Non-pigmented ciliary epithelial cell (primary cell): Measurements from ENCODE around the gene ZNF516.
A peak's percentile ranks its signal among the peaks of the same experiment; 100 is the strongest.

Experiments
- DNase-seq: peaks from one replicate; pipeline ENCODE4 v3.0.0-alpha.2; 2010; ENCODE audit warnings: low read depth

ZNF516 gene

DNA sequence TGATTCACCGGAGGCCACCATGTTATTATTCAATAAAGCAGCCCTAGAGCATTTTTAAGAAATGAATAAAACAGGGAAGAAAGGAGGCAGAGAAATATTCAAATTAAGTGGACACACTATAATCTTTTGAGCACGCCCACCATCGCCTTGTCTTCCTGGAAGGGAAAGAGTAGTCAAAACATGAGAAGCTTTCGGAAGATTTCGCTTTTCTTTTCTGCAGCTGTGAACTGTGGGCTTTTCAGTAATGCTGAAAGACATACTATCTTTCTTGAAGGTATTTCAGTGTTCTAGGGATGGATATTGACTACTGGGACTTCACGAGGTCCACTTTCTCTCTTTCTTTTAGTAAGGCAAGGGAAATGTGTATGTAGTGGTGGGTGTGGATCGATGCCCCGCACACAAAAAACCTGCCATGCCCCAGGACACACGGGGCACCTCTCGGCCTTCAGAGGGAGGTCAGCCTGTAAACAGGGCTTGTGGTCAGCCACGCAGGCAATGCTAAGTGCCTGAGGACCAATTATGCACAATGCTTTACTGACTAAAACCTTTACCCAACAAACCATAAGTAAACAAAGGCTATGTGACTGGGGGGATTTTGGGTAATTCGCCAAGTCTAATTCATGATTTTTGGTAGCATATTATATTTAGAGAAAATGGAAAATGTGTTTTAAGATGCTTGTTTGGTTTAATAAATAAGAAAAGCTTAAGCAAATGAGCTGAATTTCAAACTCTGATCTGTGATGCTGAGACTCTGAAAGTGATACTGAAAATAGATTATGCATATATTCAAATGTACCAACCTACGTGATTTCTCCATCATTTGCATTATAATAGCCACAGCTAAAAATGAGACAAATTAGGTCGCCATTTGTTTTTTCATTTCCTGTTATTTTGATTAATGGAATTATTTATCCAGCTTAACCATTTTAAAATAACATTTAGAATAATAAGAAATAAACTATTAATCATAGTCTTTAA is 130.5 kb downstream of the ZNF516 start:
- DNase-seq, result no peak

DNA sequence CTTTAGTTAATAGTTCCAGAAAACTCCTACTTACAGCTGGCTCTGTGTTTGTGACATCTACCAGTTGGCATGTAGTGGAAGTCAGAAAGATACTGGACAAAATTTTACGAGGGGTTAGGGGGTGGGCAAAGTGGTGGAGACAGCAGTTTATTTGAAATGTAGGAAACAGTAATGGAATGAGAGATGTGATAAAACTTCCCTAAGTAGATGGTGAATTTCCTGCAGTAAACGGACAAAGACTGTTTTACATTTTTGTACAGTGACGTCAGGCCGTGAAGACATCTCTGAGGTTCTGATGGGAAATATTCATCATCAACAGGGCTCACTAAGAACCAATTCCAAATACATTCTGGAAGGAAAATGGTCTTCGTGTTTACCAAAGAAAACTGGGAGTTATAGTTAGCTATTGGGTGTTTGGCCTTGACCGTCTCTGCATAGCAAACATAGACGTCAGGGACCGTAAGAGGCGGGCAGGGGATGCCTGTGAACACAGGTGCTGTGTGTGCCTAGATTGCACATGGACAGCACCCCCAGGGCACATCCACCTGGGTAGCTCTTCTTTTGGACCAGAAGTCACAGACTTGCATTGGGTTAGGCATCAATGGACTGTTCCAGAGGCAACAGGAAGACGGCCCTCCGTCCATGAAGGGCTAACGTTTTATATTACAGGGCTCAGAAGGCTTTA is 131.5 kb downstream of the ZNF516 start:
- peak; percentile 20 for DNase-seq

DNA sequence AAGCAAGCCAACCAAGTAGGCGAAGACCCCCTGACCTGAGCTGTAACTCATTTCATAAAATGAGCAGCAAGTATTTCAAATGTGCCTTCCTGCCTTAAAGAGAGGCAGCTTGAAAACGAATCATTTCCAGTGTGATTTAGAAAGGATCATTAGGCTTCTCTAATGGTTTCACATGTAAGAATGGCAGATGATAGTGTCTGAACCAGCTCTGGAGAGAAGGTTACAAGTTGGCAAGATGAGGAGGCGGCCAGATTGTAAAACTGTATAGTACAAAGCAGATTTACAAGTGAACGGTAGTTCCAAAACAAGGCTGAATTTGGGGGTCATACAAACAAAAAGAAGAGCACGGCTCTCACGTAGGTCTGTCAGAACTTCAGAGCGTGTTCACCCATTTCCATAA is 132.4 kb downstream of the ZNF516 start:
- no peak for DNase-seq

DNA sequence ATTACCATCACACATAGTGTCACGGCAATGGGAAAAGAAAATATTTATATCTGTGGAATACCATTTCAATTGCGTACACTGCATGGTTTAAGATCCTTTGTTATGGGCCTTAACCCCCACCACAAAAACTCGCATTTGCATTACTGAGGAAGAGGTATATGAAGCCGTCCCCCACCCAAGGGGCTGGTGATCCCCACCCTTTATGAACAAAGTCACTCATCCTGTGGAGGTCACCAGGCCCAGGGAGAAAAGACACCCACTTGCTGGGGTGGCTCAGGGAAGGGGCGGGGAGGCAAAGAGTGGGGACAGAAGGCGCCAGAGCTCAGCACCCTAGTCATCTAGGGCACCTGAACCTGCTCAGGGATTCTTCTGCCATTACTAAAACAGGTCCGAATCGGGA is 133.8 kb downstream of the ZNF516 start:
- no peak for DNase-seq

DNA sequence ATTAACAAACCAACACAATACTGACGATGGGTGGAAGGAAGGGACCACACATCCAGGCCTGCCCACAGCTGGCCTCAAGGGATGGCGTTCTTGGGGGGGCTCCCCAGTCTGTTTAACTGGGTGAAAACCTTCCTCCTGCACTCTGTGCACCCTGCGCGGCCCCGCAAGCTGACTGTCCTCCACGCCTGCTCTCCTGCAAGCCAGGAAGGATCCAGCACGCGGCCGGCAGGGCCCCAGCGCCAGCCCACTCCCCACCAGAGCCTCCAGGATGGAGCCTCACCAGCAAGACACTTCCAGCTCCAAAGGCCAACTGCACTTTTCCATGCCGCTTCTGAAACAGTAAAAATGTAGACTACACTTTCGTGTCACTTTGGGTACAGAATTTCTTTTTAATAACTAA is 135.1 kb downstream of the ZNF516 start:
- DNase-seq, result no peak

DNA sequence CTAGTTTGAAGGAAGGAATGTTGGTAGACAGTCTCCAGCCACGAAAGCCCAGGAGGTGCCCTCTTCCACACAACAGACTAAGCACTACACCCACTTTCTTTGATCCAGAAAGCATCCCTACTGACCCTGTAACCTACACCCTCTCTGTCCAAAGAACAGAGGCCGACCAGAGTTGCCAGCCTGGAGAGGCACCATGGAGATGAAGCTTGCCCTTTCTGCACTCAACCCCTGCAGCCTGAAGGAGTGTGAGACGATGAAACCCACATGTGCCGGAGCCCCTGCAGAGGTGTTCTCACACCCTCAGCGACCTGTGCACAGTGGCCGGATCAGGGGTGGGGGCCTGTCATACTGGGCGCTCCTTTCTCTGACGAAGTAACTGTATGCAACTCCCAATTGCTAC is 136.3 kb downstream of the ZNF516 start:
- DNase-seq, result no peak

DNA sequence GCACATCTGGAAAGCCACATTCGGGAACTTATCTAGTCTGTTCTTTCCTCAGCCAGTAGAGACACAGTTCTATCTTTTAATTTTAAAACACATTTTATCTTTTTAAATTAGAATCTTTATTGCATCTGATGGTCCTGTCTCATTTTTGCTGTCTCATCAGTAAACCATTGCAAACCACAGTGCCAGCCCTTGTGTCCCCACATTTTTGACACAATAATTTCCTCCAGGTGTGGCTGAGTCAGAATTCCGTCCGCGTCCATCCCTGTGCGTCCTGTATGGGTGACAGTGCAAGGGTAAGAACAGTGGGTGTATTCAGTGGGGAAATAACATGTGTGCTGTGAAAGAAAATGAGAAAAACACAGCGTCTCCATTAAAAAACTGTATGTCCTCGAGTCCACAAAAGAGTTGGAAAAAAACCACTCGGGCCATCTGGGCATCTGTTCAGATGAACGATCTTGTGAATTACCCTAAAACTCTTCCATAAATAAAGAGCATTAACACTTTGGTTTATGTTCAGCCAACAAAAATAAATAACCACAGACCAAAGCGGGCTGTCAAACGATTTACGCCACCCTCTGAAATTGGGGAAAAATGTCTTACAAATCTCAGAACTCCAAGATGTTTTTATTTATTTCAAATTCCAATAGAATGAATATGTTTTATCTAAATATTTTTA is 137.3 kb downstream of the ZNF516 start:
- no peak for DNase-seq

DNA sequence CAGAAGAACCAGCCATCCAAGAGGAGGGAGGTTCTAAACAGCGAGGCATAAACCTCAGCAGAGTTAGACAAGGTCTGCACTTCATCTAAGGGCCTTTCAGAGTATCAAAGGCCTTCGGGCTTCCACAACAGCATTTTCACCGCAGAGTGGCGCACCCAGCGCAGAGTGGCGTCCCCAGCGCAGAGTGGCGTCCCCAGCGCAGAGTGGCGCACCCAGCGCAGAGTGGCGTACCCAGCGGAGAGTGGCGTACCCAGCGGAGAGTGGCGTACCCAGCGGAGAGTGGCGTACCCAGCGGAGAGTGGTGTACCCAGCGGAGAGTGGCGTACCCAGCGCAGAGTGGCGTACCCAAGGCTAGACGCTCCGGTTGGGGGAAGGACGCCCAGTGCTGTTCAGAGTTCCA is 137.9 kb downstream of the ZNF516 start:
- DNase-seq, result no peak

DNA sequence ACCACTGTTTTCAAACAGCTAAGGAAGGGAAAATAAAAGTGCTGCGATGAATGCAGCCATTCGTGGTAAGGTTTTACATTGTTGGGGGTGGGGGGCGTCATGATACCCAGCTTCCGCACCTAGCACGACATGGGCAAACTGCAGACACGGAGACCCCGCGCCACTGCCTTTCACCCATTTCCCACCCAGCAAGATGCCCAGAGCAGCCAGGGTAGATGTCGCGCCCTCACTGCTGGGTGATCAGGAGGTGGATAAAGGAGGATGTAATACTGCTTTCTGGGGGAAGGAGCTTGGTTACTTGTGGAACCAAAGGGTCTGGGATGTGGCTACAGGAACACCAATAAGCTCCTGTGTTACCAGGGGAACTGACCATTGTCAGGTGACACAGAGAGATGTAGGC is 138.4 kb downstream of the ZNF516 start:
- DNase-seq, result no peak

DNA sequence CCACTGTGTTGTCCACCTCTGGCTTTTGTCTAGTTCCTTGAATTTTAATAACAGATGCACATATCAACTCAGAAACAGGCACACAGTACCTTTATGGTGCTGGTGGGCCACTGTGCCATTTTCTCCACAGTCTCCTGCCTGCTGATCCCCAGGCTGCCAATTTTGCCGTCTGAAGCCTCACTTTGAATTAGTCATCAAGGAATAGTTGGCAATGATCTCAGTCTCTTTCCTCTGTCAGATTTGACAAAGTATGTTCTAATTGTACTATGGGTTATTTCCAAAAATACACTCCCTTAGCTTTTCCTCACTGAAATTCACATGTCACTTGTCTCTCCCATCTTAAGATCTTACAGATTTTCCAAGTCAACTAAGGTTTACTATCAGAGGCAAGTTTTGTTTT is 140.7 kb downstream of the ZNF516 start:
- no peak for DNase-seq

DNA sequence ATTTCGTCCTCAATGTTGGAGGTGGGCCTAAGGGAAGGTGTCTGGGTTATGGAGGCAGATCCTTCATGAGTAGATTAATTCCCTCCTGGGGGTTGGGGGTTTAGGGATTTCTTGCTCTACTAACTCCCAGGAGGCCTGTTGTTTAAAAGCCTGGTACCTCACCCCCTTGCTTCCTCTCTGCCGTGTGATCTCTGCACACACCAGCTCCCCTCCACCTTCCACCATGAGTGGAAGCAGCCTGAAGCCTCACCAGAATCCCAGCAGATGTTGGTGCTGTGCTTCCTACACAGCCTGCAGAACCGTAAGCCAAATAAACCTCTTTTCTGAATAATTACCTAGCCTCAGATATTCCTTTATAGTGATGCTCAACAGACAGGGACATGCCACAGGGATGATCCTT is 141.5 kb downstream of the ZNF516 start:
- no peak for DNase-seq

DNA sequence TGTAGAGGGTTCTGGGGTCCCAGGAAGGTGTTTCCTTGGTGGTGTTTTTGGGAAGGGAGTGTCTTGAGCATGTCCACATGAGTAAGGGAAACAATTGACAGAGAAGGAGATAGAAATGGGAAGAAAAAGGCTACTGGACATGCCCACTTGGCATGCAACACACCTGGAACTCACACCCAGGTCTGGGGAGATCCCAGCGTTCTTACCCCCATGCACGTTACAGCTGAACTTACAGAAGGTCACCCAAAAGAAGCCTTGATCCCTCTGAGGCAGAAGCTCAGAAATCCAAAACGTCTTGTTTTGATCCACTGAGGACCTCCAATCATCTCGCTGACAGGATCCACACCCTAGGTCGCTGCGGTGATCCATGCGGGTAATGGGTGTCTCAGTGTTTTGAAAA is 142.0 kb downstream of the ZNF516 start:
- no peak for DNase-seq

DNA sequence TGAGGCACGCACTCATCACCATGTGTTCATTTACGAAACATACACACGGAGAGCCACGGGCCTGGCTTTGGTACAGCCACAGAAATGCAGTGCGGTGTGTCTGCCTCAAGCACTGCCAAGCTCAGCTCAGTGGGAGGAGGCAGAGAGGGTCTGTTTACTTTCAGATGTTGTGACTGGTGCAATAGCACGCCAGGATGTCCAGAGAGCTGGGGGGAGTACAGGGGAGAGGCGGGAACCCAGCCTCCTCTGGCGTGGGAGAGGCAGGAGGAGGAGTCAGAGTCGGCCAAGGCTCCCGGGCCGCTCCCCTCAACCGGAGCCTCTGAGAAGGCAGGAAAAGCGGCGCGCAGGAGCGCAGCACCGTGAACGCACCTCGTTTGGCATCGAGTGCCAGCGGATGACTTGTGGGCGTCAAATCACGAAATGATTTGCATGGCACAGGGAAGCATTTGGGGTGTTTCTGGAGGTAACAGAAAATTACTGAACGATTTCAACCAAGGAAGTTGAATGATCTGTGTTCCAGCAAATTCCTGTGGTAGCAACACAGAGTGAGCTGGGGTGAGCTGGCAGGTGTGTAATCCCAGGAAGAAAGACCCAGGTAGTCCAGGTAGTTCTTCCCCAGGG is 143.0 kb downstream of the ZNF516 start:
- peak; percentile 20 for DNase-seq

DNA sequence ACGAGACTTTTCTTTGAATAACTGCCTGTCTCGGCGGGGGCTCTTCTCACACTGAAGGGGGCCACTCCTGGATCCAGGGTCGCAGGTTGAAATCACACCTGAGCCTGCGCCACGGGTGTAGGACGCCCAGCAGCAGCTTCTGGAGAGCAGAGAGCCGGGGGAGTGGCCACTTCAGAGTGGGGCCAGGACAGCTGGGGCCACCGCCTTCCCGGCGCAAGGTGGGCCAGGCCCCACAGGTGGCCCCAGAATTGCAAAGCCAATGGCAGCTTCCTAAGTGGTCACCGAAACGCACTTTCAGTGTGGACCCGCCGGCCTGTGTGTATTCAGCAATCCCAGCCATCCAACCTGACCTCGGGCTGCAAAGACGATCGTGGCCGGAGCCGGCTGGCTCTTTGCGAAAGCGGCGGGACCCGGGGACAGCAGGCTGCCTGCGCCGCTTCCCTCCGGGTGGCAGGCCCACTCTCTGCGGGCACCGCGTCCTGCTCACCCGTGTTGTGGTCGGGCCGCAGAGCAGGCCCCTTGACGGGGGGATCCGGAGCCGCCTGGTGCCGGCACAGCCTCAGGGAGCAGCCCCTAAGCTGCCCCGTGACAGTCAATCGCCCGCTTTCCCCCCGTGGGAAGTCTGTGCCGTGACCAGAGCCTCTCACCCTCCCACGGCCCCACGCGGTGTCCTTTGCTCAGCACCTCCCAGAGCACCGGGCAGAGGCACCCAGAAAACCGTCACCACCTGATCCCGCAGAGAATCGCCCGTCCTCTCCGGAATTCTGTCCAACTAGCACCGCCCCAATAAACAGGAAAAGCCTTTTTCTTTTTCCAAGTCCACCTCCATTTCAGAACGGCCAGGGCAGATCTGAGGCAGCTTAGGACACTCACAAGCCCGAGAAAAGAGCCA is 144.7 kb downstream of the ZNF516 start:
- no peak for DNase-seq

DNA sequence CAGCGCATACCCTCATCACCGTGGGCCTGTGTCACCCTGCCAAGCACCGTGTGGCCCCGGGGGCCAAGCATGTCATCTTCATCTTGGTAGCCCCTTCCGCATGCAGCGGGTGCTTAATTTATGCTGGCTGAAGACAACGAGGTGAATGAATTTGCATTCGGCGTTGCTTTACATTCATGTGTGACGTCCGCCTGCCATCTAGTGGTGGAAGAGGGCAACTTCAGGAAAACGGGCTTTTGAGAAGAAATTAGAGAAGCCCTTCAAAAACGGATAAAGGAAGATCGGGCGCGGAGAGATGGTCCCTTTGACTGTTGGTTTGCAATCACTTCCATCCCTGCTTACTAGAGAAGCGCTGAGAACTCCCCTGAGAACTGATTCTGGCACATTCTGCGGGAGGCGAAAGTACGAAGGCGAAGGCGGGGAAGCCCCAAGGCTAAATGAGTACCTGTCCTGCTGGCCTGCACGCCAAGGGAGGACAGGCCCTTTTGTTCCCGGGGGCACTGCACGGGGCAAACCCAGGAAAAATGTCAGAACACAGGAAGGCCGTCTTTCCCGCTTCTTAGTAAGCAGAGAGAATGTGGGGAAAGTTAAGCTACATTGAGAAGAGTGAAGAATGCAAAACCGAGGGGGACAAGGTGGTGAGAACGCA is 145.9 kb downstream of the ZNF516 start:
- peak; percentile 15 for DNase-seq

DNA sequence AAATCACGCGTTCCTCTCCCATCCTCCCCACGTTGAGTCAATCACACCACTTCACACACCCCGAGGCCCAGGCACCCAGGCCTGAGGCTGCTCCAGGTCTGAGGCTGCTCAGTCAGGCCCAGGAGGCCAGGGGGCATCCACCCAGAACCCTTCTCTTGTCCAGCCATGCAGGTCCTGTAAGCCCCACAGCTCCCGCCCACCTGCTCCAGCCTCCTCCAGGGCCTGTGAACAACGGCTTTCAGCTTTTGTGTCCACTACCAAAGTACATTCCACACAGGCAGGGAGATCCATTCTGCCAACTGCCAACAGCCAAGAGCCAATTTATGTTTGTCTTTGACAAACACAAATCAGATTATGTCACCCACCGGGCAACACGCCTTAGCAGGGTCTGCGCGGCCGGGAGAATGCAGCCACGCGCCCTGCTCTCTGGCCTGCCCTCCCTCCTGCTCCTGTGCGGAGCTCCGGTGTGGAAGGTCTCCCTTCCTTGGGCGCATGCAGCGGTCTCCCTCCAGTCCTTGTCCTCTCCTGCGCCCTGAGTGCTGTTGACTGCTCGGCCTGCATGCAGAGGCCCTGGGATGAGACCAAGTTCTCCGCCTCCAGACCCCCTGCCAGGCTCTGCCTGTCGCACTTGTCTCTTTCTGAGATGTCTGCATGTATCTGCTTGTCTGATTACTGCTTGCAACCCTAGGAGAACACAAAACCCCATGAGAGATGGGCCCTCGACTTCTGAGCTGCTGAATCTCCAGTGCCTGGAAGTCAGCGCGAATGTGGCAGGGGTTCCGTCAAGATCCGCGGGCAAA is 146.6 kb downstream of the ZNF516 start:
- DNase-seq, result no peak

DNA sequence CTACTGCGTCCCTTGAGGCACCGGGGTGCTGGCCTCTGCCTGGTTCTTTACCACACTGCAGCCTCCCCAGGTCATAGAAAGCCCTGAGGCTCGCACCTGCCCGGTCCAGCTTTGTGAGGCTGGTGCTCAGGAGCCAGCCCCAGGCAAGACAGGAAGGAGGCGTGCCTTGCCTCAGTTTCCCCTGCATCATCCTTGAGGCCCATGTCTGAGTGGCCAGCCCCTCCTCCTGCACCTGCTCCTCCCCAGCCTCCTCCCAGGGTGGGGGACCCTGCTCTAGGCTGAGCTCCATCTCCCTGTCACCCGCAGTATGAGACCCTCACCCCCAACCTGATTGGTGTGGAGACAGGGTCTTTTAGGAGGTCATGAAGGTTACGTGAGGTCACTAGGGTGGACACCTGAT is 147.7 kb downstream of the ZNF516 start:
- no peak for DNase-seq

DNA sequence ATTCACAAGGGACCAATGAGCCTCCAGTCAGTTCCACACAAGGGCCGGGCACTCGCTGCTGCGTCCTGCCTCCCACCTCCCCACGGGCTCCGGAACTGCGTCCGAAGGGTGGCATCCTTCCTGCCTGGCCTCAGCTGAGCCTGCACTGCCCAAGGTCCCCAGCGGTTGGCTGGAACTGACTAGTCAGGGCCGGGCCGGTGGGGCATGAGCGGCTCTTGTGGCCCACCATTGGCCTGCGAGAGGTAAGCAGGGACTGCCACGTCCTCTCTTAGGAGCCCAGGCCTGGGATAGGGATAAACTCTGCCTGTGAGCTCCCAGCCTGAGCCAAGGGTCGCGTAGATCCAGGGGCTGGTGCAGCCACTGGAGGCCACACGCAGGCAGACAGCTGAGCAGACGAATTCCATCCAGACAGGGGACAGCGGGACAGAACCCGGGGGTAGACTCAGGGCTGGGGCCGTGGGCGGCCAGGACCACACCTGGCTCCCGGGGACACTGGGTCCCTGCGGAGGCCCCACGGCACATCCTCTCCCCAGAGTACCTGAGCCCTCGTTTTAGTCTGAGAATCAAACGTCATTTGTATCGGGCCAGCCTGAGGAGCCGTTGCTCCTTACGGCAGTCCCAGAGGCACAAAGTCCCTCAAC is 148.4 kb downstream of the ZNF516 start:
- DNase-seq, result no peak

DNA sequence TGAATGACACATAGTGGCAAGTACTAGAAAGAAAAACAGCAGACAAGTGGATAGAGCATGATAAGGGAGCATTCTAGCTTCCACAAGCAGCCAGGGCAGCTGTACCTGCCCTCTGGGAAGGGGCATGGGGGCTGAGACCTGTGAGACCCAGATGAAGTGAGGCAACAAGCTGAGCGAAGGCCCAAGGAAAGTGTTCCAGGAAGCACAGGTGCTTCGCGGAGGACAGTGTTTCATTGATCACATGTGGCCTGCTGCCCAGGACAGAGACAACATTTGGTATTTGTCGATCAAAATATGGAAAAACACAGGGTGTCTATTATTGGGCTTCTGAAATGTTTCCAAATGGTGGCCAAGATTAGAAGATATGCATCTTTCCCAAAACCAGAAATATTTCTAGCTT is 149.1 kb downstream of the ZNF516 start:
- no peak for DNase-seq
